ENCODE data around the gene EPX. TPM values are rescaled to one million over a fixed set of nuclear protein-coding genes. Genes with fewer than 3 reads are reported as not detected.
"Not testable (repeated sequence)": the region's sequence is repeated elsewhere in the genome, so short reads cannot be mapped to it uniquely, and the experiment has no call there.

EPX gene, protein sequence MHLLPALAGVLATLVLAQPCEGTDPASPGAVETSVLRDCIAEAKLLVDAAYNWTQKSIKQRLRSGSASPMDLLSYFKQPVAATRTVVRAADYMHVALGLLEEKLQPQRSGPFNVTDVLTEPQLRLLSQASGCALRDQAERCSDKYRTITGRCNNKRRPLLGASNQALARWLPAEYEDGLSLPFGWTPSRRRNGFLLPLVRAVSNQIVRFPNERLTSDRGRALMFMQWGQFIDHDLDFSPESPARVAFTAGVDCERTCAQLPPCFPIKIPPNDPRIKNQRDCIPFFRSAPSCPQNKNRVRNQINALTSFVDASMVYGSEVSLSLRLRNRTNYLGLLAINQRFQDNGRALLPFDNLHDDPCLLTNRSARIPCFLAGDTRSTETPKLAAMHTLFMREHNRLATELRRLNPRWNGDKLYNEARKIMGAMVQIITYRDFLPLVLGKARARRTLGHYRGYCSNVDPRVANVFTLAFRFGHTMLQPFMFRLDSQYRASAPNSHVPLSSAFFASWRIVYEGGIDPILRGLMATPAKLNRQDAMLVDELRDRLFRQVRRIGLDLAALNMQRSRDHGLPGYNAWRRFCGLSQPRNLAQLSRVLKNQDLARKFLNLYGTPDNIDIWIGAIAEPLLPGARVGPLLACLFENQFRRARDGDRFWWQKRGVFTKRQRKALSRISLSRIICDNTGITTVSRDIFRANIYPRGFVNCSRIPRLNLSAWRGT
- total RNA-seq (not detected), polyA plus RNA-seq (ENCODE audit: insufficient read depth, low read depth, low replicate concordance) (not detected)
- long read RNA-seq, donor 1: 0 reads
- long read RNA-seq, donor 2: 0 reads

DNA sequence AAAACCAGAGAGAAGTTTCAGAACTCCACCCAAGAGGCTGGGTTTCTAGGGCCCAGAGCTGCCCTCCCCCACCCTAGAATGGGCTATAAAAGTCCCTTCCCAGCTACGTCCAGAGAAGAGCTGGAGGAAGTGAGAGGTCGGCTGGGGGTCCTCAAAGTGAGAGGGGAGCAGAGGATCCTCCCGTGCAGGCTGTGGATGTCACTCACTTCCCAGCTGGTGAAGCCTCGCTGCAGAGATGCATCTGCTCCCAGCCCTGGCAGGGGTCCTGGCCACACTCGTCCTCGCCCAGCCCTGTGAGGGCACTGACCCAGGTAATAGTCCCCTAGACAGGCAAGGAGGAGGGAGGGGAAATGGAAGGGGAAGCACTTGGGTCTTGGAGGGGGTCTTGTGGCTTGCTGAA, at the start of gene EPX:
Gene EPX, plus strand, starts transcription at position 115 of the 400 bp plus-strand sequence. Its CDS starts 121 bp downstream, at position 236.
- no peaks in the 10 kb centered on the region for H3K4me1 ChIP-seq
- H3K9me3 ChIP-seq: no peaks in the 10 kb centered on the region
- H3K27me3 ChIP-seq: no peaks in the 10 kb centered on the region
- DNase-seq: no peak
- H3K4me3 ChIP-seq: no peak within 1 kb of the TSS
- TF ChIP-seq, protein P1, sequence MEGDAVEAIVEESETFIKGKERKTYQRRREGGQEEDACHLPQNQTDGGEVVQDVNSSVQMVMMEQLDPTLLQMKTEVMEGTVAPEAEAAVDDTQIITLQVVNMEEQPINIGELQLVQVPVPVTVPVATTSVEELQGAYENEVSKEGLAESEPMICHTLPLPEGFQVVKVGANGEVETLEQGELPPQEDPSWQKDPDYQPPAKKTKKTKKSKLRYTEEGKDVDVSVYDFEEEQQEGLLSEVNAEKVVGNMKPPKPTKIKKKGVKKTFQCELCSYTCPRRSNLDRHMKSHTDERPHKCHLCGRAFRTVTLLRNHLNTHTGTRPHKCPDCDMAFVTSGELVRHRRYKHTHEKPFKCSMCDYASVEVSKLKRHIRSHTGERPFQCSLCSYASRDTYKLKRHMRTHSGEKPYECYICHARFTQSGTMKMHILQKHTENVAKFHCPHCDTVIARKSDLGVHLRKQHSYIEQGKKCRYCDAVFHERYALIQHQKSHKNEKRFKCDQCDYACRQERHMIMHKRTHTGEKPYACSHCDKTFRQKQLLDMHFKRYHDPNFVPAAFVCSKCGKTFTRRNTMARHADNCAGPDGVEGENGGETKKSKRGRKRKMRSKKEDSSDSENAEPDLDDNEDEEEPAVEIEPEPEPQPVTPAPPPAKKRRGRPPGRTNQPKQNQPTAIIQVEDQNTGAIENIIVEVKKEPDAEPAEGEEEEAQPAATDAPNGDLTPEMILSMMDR (IDR thresholded peaks at IDR 0.05): no peak
- no peak for TF ChIP-seq POLR2A (IDR thresholded peaks at IDR 0.05)
- intact Hi-C loops (cut with DNase I; ENCODE audit: low total_unique reads): no loop called here
- no peaks in the 10 kb centered on the region for H3K36me3 ChIP-seq (ENCODE audit: low read depth, missing control alignments)
- WGBS, 2 donors: 41 to 53% methylated on average over 2 to 6 of the region's 6 CpGs
- no peak within 1 kb of the TSS for H3K27ac ChIP-seq

DNA sequence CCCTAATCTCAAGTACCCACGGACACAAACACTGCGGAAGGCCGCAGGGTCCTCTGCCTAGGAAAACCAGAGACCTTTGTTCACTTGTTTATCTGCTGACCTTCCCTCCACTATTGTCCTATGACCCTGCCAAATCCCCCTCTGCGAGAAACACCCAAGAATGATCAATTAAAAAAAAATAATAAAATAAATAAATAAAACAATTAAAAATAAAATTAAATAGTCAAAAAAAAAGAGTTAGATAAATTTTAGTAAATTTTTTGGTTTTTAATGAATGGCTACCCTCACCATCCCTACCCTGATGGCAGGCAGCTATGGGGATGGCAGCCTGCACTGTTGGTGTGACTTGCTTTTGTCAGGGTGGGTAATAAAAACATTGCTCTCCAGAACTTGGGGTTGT, 49.2 kb upstream of the EPX start:
- H3K9me3 ChIP-seq; H3K27ac ChIP-seq; H3K36me3 ChIP-seq (ENCODE audit: low read depth, missing control alignments); intact Hi-C loops (cut with DNase I; ENCODE audit: low total_unique reads); DNase-seq; H3K4me3 ChIP-seq; H3K4me1 ChIP-seq; H3K27me3 ChIP-seq: not testable (repeated sequence)
- WGBS, 2 donors: 79 to 84% methylated on average over 4 of the region's 4 CpGs

DNA sequence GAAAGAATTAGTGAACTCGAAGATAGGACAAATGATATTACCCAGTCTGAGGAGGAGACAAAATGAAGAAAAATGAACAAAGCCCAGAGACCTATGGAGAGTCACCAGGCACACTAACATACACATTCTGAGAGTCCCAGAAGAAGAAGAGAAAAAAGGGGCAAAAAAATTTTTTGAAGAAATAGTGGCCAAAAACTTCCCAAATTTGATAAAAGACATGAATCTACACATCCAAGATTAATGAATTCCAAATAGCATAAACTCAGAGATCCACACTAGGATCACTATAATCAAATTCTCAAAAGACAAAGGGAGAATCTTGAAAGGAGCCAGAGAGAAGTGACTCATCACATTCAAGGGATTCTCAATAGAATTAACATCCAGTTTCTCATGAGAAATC, 47.7 kb upstream of the EPX start:
- TF ChIP-seq, protein P1 (IDR thresholded peaks at IDR 0.05): no peak
- no peak for TF ChIP-seq POLR2A (IDR thresholded peaks at IDR 0.05)
- Histone ChIP-seq H3K9me3 (no peaks in the 10 kb centered on the region), H3K4me3 (no peak overlapping the region), H3K27me3 (no peaks in the 10 kb centered on the region), H3K4me1 (no peaks in the 10 kb centered on the region), H3K36me3 (ENCODE audit: low read depth, missing control alignments) (no peaks in the 10 kb centered on the region), H3K27ac (no peak overlapping the region)
- DNase-seq: no peak
- 83 to 84% methylated on average over 1 of the region's 1 CpG for WGBS, 2 donors
- intact Hi-C loops (cut with DNase I; ENCODE audit: low total_unique reads): no loop called here

DNA sequence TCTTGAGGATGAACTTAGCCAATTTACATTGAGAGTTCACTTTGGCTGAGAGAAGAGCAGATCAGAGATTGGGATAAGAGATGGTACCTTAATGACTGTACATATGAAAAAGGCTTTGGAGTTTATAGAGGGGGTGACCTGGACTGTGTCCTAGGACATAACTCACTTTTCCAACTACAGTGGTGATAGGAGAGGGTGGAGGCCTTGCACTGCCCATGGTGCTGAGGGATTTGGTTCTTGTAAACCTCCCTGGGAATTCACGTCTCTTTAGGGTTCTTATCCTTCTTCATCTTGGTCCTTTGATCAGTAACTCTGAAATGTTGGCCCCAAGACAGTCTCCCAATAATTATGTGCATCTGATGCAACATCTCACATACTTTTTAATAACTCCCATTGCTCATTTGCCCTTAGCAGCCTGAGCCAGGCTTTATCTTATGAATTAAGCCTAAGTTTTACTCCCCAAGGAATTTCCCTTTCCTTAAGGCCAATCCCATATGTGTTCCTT, 44.5 kb upstream of the EPX start, which contains the start of gene OR4D1:
Gene OR4D1, plus strand, starts transcription at position 455 of the 505 bp plus-strand sequence. CDS start 6,770 bp downstream, outside the sequence.
- Histone ChIP-seq H3K9me3 (no peaks in the 10 kb centered on the region), H3K36me3 (ENCODE audit: low read depth, missing control alignments) (no peaks in the 10 kb centered on the region), H3K4me3 (no peak within 1 kb of the TSS), H3K27me3 (no peaks in the 10 kb centered on the region), H3K4me1 (no peaks in the 10 kb centered on the region), H3K27ac (no peak within 1 kb of the TSS)
- TF ChIP-seq, protein P1 (IDR thresholded peaks at IDR 0.05): no peak
- TF ChIP-seq POLR2A (IDR thresholded peaks at IDR 0.05): no peak
- no peak for DNase-seq
- intact Hi-C loops (cut with DNase I; ENCODE audit: low total_unique reads): no loop called here
- 38 to 63% methylated on average over 1 of the region's 1 CpG for WGBS, 2 donors

DNA sequence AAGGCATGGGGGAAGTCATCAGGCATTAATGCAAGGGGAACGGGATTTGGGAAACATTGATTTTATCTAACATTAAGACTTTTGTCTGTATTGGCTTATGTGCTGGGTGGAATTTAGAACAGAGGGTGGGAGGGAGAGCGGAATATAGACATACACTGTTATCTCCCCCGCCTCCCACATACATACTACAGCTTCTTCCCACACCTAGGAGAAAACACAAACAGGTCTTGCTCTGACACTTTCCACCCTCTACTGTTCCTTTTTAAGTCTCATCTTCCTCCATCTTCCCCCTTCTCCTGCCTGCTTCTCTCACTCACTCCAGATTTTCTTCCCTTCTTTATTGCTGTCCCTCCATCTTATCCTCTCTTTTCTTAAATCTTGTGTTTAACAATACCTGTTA, 43.9 kb upstream of the EPX start:
- intact Hi-C loops (cut with DNase I; ENCODE audit: low total_unique reads): no loop called here
- Histone ChIP-seq H3K4me1 (no peaks in the 10 kb centered on the region), H3K36me3 (ENCODE audit: low read depth, missing control alignments) (no peaks in the 10 kb centered on the region), H3K4me3 (no peak overlapping the region), H3K27ac (no peak overlapping the region), H3K27me3 (no peaks in the 10 kb centered on the region), H3K9me3 (no peaks in the 10 kb centered on the region)
- DNase-seq: no peak
- TF ChIP-seq, protein P1 (IDR thresholded peaks at IDR 0.05): no peak
- no peak for TF ChIP-seq POLR2A (IDR thresholded peaks at IDR 0.05)
- WGBS, 2 donors: 61 to 74% methylated on average over 3 of the region's 3 CpGs
